SK-N-MC (cell line): Measurements from ENCODE around the gene NR2F2.
A peak's percentile ranks its signal among the peaks of the same experiment; 100 is the strongest.

Source experiments
- DNase-seq: peaks from one replicate; pipeline ENCODE4 v3.0.0-alpha.2; 2011; ENCODE audit warnings: low read depth, low spot score
- H3K27ac ChIP-seq: fragments of 200-600 bp; sonication (generic); 2 replicates; pipeline ENCODE4 v1.5.1; 2016; ENCODE audit warnings: mixed run types
- H3K36me3 ChIP-seq: fragments of 200-600 bp; sonication (generic); 2 replicates; pipeline ENCODE4 v1.6.1; 2017; ENCODE audit warnings: antibody characterized with exemption, low read length, mixed read lengths; ENCODE audit not compliant: insufficient read depth
- H3K4me3 ChIP-seq: fragments of 200-600 bp; sonication (generic); 2 replicates; pipeline ENCODE4 v1.5.1; 2016
- H3K9ac ChIP-seq: fragments of 200-600 bp; sonication (generic); 2 replicates; pipeline ENCODE4 v1.8.0; 2017; ENCODE audit warnings: mixed run types, mixed read lengths; ENCODE audit not compliant: insufficient read length
- H3K9me3 ChIP-seq: fragments of 200-600 bp; sonication (generic); 2 replicates; pipeline ENCODE4 v1.6.1; 2017; ENCODE audit warnings: low read depth, mild to moderate bottlenecking, antibody characterized with exemption, low read length, moderate library complexity, mixed read lengths
- EZH2 ChIP-seq: fragments of 200-600 bp; sonication (generic); IDR thresholded peaks from one replicate; pipeline ENCODE4 v1.6.1; 2017; ENCODE audit warnings: antibody characterized with exemption
- FOXP2 ChIP-seq: optimal IDR thresholded peaks from 2 replicates; pipeline ENCODE3; 2011; ENCODE audit warnings: mild to moderate bottlenecking, moderate library complexity; ENCODE audit not compliant: insufficient read depth; ENCODE audit errors: extremely low read length, control extremely low read depth
- POLR2AphosphoS5 ChIP-seq: IDR thresholded peaks from 2 replicates; pipeline ENCODE4 v1.6.1; 2012; ENCODE audit warnings: mild to moderate bottlenecking, low read depth, low read length, borderline replicate concordance

The NR2F2 gene

DNA sequence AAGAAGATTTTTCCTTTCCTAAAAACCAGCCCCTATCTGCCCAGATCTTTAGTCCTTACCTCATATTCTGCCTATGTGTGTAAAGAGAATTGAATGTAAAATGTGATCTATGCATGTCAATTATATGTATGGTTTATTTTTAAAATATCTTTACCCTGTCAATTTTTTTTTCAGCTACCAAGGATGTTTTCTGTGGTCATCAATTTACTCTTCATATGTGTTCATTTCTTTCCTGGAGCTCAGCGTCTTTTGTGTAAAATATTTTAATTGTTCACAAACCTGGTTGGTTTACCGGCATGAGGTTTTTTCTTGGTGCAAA lies 1.7 kb upstream of the NR2F2 start:
- no peak for DNase-seq
- Histone ChIP-seq H3K27ac (no peak overlapping the region), H3K4me3 (no peak overlapping the region), H3K9me3 (no peaks in the 10 kb centered on the region), H3K36me3 (peaks cover 3% of the 10 kb centered on the region; the same call in 1 of the 2 replicates), H3K9ac (no peak overlapping the region)
- TF ChIP-seq POLR2AphosphoS5 (no peak), FOXP2 (no peak), EZH2 (no peak)

DNA sequence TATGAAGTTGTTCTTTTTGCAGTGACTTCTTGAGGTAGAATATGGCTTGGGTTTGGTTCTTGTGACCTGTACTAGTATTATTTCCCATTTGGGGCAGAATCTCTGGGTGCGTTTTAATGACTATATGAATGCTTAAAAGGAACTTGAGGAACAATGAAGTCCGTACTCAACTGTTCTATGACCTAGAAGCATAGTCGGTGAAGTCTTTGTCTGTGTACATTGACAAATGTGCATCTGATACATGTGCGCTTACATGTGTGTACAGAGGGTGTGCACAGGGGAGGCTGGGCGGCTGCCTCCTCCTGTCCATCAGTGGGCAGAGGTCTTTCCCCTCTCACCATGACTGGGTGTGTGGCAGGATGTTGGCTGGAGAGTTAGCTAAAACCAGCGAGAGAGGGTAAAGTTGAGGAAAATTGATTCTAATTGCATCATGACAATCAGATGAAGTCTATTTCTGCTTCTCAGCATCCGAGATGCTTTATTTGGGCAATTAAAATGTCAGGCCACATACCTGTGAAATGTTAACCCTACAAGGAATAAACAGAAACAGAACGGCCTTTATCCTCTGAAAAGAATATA lies 1.0 kb upstream of the NR2F2 start:
- no peak overlapping the region for H3K27ac ChIP-seq
- peak overlapping the region; percentile 76 for H3K4me3 ChIP-seq
- TF ChIP-seq EZH2 (no peak), FOXP2 (no peak), POLR2AphosphoS5 (no peak)
- DNase-seq = no peak
- H3K9ac ChIP-seq = no peak overlapping the region
- H3K9me3 ChIP-seq = no peaks in the 10 kb centered on the region
- peaks cover 10% of the 10 kb centered on the region; the same call in 1 of the 2 replicates for H3K36me3 ChIP-seq

DNA sequence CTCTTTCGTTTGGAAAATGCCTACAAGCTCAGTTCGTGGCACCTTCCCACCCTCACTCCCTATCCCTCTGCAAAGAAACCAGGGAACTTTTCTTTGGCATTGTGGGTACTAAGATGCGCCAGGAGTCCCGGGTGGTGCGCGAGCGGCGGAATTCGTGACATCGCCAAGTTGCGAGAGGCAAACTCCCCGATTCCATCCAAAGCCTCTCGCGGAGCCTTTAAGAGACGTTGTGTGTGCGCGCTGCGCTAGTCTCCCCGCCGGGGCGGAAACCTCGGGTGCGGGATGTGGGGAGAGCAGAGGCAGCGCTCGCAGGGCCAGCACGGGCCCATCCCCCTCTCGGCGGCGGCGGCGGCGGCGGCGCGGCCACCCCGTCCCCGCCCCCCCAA lies 443 bp upstream of the NR2F2 start:
- Histone ChIP-seq H3K4me3 (peak overlapping the region; percentile 76), H3K27ac (no peak overlapping the region), H3K36me3 (peaks cover 15% of the 10 kb centered on the region), H3K9ac (peak overlapping the region; percentile 11), H3K9me3 (no peaks in the 10 kb centered on the region)
- DNase-seq = no peak
- TF ChIP-seq POLR2AphosphoS5 (no peak), EZH2 (no peak), FOXP2 (no peak)

DNA sequence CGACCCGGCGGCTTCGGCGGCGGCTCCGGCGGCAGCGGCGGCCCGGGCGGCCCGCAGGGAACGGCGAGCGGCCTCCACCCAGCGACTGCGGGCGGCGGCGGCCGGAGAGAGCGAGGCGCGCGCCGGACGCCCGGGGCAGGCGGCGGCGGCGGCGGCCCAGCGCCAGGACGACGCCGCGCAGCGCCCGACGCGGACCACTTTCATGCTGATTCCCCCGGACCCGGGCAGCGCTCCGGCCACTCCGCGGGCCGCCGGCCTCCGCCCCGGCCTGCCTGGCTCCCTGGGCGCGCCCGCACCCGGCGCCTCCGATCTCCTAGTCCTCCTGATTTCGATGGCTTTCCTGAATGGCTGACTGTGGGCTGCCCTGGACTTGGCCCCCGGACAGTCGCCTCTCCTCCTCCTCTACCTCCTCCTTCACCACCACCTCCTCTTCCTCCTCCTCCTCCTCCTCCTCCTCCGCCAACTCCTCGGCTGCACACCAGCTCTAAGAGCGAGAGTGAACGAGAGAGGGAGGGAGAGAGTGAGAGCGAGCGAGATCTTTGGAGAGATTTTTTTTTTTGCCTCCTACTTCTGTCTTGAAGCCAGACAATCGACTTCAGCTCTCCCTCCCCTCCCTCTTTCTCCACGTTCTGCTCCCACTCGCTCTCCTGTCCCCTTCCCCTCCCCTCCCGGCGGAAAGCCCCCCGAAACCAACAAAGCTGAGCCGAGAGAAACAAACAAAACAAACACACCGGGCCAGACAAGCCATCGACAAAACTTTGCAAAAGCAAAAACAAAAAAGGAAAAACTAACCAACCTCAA lies 844 bp downstream of the NR2F2 start:
- peaks cover 28% of the 10 kb centered on the region for H3K36me3 ChIP-seq
- H3K4me3 ChIP-seq = peak overlapping the region; percentile 90
- no peaks in the 10 kb centered on the region for H3K9me3 ChIP-seq
- peak overlapping the region; percentile 87 for H3K9ac ChIP-seq
- H3K27ac ChIP-seq = peak overlapping the region; percentile 85
- TF ChIP-seq FOXP2 = no peak
- TF ChIP-seq POLR2AphosphoS5 = peak; percentile 23; the same call in 1 of the 2 replicates
- DNase-seq = no peak

DNA sequence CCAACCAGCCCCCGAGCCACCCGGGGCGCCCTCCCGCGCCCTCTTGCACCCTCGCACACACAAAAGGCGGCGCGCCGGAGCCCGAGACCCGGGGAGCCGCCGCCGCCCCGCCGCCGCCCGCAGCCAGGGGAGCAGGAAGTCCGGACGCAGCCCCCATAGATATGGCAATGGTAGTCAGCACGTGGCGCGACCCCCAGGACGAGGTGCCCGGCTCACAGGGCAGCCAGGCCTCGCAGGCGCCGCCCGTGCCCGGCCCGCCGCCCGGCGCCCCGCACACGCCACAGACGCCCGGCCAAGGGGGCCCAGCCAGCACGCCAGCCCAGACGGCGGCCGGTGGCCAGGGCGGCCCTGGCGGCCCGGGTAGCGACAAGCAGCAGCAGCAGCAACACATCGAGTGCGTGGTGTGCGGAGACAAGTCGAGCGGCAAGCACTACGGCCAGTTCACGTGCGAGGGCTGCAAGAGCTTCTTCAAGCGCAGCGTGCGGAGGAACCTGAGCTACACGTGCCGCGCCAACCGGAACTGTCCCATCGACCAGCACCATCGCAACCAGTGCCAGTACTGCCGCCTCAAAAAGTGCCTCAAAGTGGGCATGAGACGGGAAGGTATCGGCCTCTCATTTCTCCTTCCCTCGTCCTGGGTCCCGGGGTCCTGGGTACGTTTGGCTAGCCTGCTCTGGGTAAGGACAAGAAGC lies 1.6 kb downstream of the NR2F2 start:
- no peaks in the 10 kb centered on the region for H3K9me3 ChIP-seq
- no peak for DNase-seq
- TF ChIP-seq FOXP2 = no peak
- no peak for TF ChIP-seq EZH2
- peak; percentile 34 for TF ChIP-seq POLR2AphosphoS5

DNA sequence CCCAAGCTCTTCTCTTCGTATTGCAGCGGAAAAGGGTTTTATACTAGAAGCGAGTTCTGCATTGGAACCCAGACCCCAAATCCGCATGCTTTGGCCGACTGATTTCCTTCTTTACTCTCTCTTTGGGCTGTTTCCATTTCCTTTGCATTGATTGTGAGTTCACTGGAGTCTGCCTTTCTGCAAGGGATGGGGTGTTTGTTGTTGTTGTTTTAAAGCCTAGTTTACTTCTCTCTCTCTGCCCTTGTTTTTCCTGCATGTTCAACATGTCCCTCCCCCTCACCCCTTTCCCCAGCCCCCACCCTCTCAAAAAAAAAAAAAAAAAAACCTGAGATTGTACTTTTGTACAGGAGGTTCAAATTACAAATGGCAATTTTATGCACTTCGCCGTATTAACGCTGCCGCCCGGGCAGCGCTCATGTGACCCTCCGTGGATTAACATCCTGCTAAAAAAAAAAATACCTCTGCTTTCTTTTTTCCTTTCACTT lies 2.2 kb downstream of the NR2F2 start:
- DNase-seq = no peak
- H3K9ac ChIP-seq = peak overlapping the region; percentile 87
- H3K9me3 ChIP-seq = no peaks in the 10 kb centered on the region
- H3K27ac ChIP-seq = 0 out of 2 replicates have a peak overlapping the region, but pooled peaks have one; percentile 28
- peak overlapping the region; percentile 85 for H3K4me3 ChIP-seq
- peak; percentile 26; the same call in 1 of the 2 replicates for TF ChIP-seq POLR2AphosphoS5
- TF ChIP-seq FOXP2 = no peak
- H3K36me3 ChIP-seq = peaks cover 41% of the 10 kb centered on the region

More for the DNA sequence above, 1.6 kb downstream of the NR2F2 start:
- Histone ChIP-seq H3K27ac (peak overlapping the region; percentile 85), H3K4me3 (peak overlapping the region; percentile 85), H3K36me3 (peaks cover 36% of the 10 kb centered on the region), H3K9ac (peak overlapping the region; percentile 87)

DNA sequence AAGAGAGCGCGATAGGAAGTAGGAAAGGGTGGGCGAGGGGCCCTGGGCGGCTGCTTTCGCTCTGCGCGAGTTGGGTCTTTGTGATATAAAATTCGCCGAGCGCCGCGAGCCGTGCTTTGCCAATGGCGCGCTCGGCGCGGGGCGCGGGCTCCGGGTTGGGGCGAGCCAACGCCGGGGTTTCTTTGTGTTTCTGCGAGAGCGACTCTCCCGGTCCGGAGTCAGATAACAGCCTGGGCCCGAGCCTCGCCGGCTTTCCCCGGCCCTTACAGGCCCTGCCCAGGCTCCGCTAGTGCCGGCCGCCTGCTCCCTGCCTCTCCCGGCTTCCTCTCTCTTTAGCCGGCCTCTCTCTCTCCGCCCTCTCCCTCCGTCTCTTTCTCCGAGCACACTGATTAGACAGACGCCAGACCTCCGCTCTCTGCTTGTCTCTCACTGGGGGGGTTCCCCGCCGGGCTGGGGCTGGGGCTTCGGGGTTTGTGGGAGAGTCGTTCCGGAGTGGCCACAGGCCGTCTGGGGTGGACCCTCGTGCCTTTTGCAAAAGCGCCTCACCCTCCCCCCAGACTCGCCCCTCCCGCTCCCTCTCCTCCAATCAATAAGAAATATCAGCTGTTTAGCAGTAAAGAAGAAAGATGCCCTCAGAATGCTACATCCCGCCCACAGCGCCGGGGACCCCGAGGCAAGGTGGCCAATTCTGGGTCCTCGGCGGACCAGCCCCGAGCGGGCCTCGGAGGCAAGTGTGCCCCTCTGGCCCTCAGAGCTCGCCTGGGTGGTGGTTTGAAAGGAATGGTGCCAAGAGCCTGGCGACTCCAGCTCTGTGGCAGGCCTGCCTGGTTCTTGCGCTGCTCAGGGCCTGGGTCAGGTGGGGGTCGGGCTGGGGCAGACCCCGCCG lies 2.9 kb downstream of the NR2F2 start:
- no peak for TF ChIP-seq POLR2AphosphoS5
- no peak for TF ChIP-seq EZH2
- TF ChIP-seq FOXP2 = no peak
- peak overlapping the region; percentile 85 for H3K4me3 ChIP-seq
- H3K9me3 ChIP-seq = no peaks in the 10 kb centered on the region
- H3K36me3 ChIP-seq = peaks cover 44% of the 10 kb centered on the region
- H3K27ac ChIP-seq = 0 out of 2 replicates have a peak overlapping the region, but pooled peaks have one; percentile 28
- peak overlapping the region; percentile 87 for H3K9ac ChIP-seq
- DNase-seq = no peak
